A549 treated with RU486 at 1 μM for 4 hours (cell line): Measurements from ENCODE around the gene RAB32. TPM values are rescaled to one million over a fixed set of nuclear protein-coding genes. Genes with fewer than 3 reads are reported as not detected.

Experiments
- total RNA-seq: library from RNA; stranded (reverse); fragments of 200-300 nt; extraction: Qiagen RNA extraction; gene quantifications from 5 replicates; pipeline ENCODE4 v1.2.3, GENCODE V29; 2022; ENCODE audit warnings: low read depth

RAB32 gene
- 36.1 to 48.4 TPM (median 46.2 TPM) in 5 replicates for total RNA-seq

DNA sequence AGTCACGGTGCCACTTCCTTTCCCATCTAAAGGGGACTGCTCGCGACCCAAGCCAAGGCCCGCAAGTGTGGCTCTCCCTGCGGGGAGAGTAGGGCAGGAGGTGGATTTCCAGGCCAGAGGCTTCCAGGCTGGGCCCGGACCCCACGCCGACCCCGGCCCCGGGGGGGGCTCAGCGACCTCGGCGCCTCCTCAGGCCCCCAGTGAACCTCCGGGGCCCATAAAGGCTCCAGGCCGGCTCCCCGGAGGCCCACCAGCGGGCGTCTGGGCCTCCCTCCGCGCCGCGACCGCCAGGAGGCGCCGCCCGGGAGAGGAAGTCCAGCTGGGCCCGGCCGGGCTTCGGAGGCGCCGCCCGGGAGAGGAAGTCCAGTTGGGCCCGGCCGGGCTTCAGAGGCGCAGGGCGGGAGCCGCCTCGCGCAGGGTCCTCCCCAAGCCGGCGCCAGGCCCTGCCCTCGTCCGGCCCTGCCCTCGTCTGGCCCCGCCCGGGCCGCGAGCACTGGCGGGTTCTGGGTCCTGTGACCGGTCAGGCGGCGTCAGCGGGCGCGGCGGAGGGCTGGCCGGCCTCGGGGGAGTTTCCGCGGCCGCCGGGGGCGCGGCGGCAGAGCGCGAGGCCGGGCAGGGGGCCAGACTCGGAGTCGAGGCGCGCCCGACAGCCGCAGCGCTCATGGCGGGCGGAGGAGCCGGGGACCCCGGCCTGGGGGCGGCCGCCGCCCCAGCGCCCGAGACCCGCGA is at the start of gene RAB32:
TSS of gene RAB32 (plus strand) at position 623 of the 729 bp plus-strand sequence. CDS start at position 662, 39 bp downstream.

DNA sequence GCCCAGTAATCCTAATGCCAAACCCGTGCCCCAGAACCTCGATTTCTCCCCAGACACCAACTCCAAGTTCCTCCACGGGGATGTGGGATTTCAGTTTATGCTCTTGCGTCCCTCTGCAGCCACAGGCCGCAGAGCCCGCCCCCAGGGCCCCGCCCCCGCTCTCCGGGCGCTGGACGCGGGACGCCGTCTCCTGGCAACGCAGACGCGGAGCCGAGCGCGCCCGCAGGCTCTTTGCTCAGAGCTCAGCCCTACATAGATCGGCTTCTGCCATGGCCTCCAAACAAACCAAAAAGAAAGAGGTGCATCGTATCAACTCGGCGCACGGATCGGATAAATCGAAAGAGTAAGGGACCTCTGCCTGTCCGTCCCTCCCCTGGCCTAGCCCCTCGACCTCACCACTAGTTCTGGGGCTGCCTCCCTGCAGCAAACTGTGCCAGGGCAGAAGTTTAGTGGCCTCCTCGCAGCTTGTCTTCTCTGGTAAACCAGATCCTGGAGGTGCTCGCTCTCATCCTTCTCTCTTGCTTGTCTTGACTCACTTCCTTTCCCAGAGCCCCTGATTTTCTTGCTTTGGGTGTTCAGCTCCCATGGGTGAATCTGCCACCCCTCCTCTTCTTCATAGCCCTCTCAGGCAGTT is 55.3 kb downstream of the RAB32 start, which contains the start of gene ADGB:
TSS of gene ADGB (plus strand) at position 201 of the 634 bp plus-strand sequence. CDS start at position 270, 69 bp downstream.

Other genes starting within 250 kb of the RAB32 start
- gene ADGB, start 55.1 kb downstream of the RAB32 start, total RNA-seq: not detected in 5 replicates